ENCODE results near the gene TSTD1. TPM values are rescaled to one million over a fixed set of nuclear protein-coding genes. Genes with fewer than 3 reads are reported as not detected.
A peak's percentile ranks its signal among the peaks of the same experiment; 100 is the strongest.

Gene TSTD1
- total and polyA plus RNA-seq, 10 donors: 24.3 to 141 (median 31.0) TPM

- WGBS, 5 donors: 92 to 98% (median 94%) methylated on average over 10 of the region's 10 CpGs
- DNase-seq: no peak
- Histone ChIP-seq H3K4me3 (no peak overlapping the region), H3K9me3 (no peaks in the 10 kb centered on the region), H3K27me3 (replicated peaks in 1 of 7) (no peaks in the 10 kb centered on the region), H3K4me1 (peaks cover 0 to 52% (median 16%) of the 10 kb centered on the region in 6 donors), H3K36me3 (peaks cover 8 to 90% (median 78%) of the 10 kb centered on the region in 6 donors), H3K27ac (peak overlapping the region in 1 of 8 donors; percentile 30)
- TF ChIP-seq POLR2A (IDR thresholded peaks at IDR 0.05) (no peak), POLR2AphosphoS5 (IDR thresholded peaks at IDR 0.05) (peak in 2 of 3 donors; percentile 14 to 61)
- TF ChIP-seq, protein P1, sequence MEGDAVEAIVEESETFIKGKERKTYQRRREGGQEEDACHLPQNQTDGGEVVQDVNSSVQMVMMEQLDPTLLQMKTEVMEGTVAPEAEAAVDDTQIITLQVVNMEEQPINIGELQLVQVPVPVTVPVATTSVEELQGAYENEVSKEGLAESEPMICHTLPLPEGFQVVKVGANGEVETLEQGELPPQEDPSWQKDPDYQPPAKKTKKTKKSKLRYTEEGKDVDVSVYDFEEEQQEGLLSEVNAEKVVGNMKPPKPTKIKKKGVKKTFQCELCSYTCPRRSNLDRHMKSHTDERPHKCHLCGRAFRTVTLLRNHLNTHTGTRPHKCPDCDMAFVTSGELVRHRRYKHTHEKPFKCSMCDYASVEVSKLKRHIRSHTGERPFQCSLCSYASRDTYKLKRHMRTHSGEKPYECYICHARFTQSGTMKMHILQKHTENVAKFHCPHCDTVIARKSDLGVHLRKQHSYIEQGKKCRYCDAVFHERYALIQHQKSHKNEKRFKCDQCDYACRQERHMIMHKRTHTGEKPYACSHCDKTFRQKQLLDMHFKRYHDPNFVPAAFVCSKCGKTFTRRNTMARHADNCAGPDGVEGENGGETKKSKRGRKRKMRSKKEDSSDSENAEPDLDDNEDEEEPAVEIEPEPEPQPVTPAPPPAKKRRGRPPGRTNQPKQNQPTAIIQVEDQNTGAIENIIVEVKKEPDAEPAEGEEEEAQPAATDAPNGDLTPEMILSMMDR (IDR thresholded peaks at IDR 0.05 in 8 of 11, conservative IDR thresholded peaks at IDR 0.05 in 3 of 11): no peak
- intact Hi-C loops (cut with DNase I; ENCODE audit: low total_unique reads): no loop called here
Observed at GRCh38 chr1:161051219-161051618, 12.5 kb upstream of the TSTD1 start.

DNA sequence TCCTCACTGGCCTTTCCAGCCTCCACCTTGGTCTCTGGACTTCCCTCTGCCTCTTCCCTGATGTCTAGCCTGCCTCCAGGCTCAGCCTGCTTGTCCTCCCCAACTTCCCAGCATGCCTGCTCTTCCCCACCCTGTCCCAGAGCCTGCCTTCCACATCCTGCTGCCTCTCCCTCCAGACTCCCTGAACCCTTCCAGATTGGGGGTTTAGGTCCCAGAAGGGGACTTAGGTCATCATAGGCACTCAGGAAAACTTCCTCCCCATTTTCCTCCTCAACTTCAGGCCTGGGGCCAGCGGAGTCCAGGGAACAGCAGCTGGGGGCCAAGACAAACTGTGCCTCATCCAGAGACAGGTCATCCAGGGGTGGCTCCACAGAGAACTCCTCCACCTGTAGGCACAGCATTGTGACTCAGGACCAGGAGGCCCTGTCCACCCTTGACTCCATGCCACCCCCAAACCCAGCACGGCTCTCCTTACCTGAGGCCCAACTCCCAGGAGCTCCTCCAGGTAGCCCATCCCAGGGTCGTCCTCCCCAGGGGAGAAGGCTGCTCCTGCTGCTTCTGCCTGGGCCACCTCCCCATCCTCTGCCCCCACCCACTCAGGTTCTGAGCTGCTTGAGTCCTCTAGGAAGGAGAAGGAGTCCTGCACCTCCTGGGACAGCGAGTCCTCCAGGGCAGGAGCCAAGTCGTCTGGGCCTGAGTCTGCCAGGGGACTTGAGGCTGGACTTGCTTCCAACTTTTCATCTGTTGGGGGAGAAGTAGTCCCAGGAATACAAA lies 10.4 kb upstream of the TSTD1 start:
- intact Hi-C loops (cut with DNase I; ENCODE audit: low total_unique reads): loop anchor here (10.0 kb wide), 1 partner anchor 46 kb away; the partner anchor contains the start of gene KLHDC9
- peak; percentile 4 to 70 (median 32) for TF ChIP-seq POLR2AphosphoS5 (IDR thresholded peaks at IDR 0.05)
- TF ChIP-seq, protein P1 (IDR thresholded peaks at IDR 0.05 in 8 of 11, conservative IDR thresholded peaks at IDR 0.05 in 3 of 11): no peak
- peak overlapping the region in 7 of 8 donors; percentile 8 to 98 (median 43) for H3K27ac ChIP-seq
- H3K4me1 ChIP-seq: peaks cover 5 to 57% (median 21%) of the 10 kb centered on the region in 6 donors
- H3K4me3 ChIP-seq: no peak overlapping the region
- H3K36me3 ChIP-seq: peaks cover 6 to 71% (median 64%) of the 10 kb centered on the region in 6 donors
- 94 to 100% (median 100%) methylated on average over 4 to 5 of the region's 5 CpGs for whole genome bisulfite sequencing, 5 donors
- DNase-seq: no peak
- H3K27me3 ChIP-seq (replicated peaks in 1 of 7): no peaks in the 10 kb centered on the region
- no peaks in the 10 kb centered on the region for H3K9me3 ChIP-seq

DNA sequence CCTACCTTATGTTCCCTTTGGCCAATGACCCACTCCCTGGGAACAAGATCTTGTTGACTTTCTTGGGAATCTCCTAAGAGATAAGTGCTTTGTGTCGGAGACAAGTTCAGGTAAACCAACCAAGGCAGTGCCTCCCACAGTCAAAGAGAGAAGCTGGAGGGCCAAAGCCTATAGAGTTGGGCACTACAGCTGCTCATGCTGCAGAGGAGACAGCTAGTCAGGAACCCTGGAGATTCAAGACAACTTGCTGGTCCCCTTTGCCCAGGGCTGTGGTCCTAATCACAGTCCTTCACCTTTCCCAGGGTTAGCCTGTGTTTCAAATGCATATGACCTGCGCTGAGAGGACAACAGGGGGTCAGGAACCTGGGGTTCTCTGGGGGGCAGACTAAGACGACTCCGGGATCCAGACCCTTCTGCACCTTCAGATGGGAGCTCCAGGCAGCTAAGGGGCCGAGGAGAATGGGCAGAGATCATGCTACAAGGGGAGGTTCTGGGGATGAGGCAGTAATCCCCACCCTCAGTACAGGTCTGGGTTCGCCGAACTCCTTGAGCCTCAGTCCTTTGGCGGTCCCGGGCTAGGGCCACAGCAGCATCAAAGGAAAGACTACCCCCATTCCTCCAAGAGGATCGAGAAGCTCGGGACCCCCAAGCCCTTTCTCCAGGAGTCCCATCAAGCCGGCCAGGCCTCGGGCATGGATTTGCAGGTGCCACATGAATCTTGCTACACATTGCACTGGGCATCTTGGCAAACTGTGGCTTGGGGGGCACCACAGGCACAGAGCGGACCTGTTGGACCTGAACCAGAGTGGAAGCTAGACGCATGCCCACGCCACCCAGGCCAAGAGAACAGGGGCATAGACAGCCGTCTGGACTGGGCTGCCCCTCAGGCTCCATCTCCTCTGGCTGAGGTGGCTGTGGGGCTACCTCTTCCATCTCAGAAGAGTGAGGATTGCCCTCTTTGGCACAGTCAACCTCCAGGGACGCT lies 9.0 kb upstream of the TSTD1 start:
- intact Hi-C loops (cut with DNase I; ENCODE audit: low total_unique reads): loop anchor here (10.0 kb wide), 1 partner anchor 47 kb away; the partner anchor contains the start of gene KLHDC9
- WGBS, 5 donors: 94 to 99% (median 96%) methylated on average over 14 to 18 of the region's 18 CpGs
- Histone ChIP-seq H3K36me3 (peaks cover 2 to 68% (median 55%) of the 10 kb centered on the region in 6 donors), H3K27ac (peak overlapping the region; percentile 29 to 99 (median 98)), H3K27me3 (replicated peaks in 1 of 7) (no peaks in the 10 kb centered on the region), H3K9me3 (no peaks in the 10 kb centered on the region), H3K4me3 (peak overlapping the region in 1 of 8 donors; percentile 91), H3K4me1 (peaks cover 18 to 71% (median 35%) of the 10 kb centered on the region in 6 donors)
- no peak for DNase-seq
- TF ChIP-seq POLR2AphosphoS5 (IDR thresholded peaks at IDR 0.05): peak in 2 of 3 donors; percentile 46 to 74
- TF ChIP-seq, protein P1 (IDR thresholded peaks at IDR 0.05 in 8 of 11, conservative IDR thresholded peaks at IDR 0.05 in 3 of 11): no peak
- no peak for TF ChIP-seq POLR2A (IDR thresholded peaks at IDR 0.05)

All from spleen (tissue), 11 donors.